ENCODE data around the gene TMTC2. TPM values are rescaled to one million over a fixed set of nuclear protein-coding genes. Genes with fewer than 3 reads are reported as not detected.

Gene TMTC2
- polyA plus RNA-seq, 1 donor from 2014 or later, result 20.6 TPM

DNA sequence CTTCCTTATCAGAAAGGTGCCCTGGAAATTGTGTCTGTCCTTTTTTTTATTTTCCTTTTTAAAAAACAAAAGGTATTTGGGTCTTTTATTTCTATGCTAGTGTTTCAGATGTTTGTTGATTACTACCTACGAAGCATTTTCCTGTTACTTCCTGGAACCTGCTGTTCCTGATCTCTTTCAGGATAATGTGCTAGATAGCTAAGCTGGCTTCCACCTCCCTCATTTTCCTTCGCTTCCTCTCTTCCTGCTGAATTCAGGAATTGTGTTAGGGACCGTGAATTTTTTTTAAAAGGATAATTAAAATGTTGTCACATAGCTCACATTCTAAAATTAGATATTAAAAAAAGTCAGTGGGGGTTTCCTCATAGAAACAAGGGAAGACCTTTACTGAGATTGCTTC is 27.7 kb downstream of the TMTC2 start:
- Histone ChIP-seq H3K9me2 (ENCODE audit: insufficient read depth, low read length) (no peaks in the 10 kb centered on the region), H3K79me2 (replicated peaks; ENCODE audit: insufficient read depth, low read length) (peaks cover 3% of the 10 kb centered on the region), H3K4me2 (ENCODE audit: low read length) (no peak overlapping the region), H3K9me3 (ENCODE audit: low read length) (no peaks in the 10 kb centered on the region), H2AFZ (ENCODE audit: low read depth, low read length) (no peak overlapping the region), H3K27me3 (ENCODE audit: insufficient read depth, low read depth, low read length) (no peaks in the 10 kb centered on the region), H3F3A (ENCODE audit: insufficient read depth, low read length, poor library complexity, severe bottlenecking) (no peaks in the 10 kb centered on the region), H3K9ac (ENCODE audit: low read length) (no peak overlapping the region), H3K27ac (ENCODE audit: low read length) (no peak overlapping the region), H4K20me1 (ENCODE audit: insufficient read depth) (no peaks in the 10 kb centered on the region), H3K4me3 (ENCODE audit: low read length) (no peak overlapping the region), H3K36me3 (ENCODE audit: insufficient read depth, low read length) (no peaks in the 10 kb centered on the region)
- TF ChIP-seq, protein P1, sequence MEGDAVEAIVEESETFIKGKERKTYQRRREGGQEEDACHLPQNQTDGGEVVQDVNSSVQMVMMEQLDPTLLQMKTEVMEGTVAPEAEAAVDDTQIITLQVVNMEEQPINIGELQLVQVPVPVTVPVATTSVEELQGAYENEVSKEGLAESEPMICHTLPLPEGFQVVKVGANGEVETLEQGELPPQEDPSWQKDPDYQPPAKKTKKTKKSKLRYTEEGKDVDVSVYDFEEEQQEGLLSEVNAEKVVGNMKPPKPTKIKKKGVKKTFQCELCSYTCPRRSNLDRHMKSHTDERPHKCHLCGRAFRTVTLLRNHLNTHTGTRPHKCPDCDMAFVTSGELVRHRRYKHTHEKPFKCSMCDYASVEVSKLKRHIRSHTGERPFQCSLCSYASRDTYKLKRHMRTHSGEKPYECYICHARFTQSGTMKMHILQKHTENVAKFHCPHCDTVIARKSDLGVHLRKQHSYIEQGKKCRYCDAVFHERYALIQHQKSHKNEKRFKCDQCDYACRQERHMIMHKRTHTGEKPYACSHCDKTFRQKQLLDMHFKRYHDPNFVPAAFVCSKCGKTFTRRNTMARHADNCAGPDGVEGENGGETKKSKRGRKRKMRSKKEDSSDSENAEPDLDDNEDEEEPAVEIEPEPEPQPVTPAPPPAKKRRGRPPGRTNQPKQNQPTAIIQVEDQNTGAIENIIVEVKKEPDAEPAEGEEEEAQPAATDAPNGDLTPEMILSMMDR (IDR thresholded peaks at IDR 0.05; ENCODE audit: poor library complexity, severe bottlenecking), result no peak

GRCh38 chr12:82721726-82722125 is 35.0 kb downstream of the TMTC2 start:
- H3K4me3 ChIP-seq (ENCODE audit: low read length), result no peak overlapping the region
- no peaks in the 10 kb centered on the region for H3F3A ChIP-seq (ENCODE audit: insufficient read depth, low read length, poor library complexity, severe bottlenecking)
- H3K79me2 ChIP-seq (replicated peaks; ENCODE audit: insufficient read depth, low read length), result peaks cover 3% of the 10 kb centered on the region
- H3K9me2 ChIP-seq (ENCODE audit: insufficient read depth, low read length), result no peaks in the 10 kb centered on the region
- H4K20me1 ChIP-seq (ENCODE audit: insufficient read depth), result no peaks in the 10 kb centered on the region
- TF ChIP-seq EZH2 (IDR thresholded peaks at IDR 0.05; ENCODE audit: borderline replicate concordance, insufficient read depth, low read length, poor library complexity, severe bottlenecking) (no peak), REST (IDR thresholded peaks at IDR 0.05; ENCODE audit: borderline replicate concordance) (no peak), RAD21 (conservative IDR thresholded peaks at IDR 0.05) (no peak)
- no peak overlapping the region for H3K4me2 ChIP-seq (ENCODE audit: low read length)
- H3K9ac ChIP-seq (ENCODE audit: low read length), result no peak overlapping the region
- H2AFZ ChIP-seq (ENCODE audit: low read depth, low read length), result no peak overlapping the region
- H3K9me3 ChIP-seq (ENCODE audit: low read length), result no peaks in the 10 kb centered on the region
- H3K36me3 ChIP-seq (ENCODE audit: insufficient read depth, low read length), result no peaks in the 10 kb centered on the region
- H3K27me3 ChIP-seq (ENCODE audit: insufficient read depth, low read depth, low read length), result no peaks in the 10 kb centered on the region
- no peak overlapping the region for H3K27ac ChIP-seq (ENCODE audit: low read length)

GRCh38 chr12:82723093-82723492 is 36.4 kb downstream of the TMTC2 start:
- no peaks in the 10 kb centered on the region for H3K9me2 ChIP-seq (ENCODE audit: insufficient read depth, low read length)
- H3K36me3 ChIP-seq (ENCODE audit: insufficient read depth, low read length), result no peaks in the 10 kb centered on the region
- H3K79me2 ChIP-seq (replicated peaks; ENCODE audit: insufficient read depth, low read length), result peaks cover 3% of the 10 kb centered on the region
- H3K9me3 ChIP-seq (ENCODE audit: low read length), result no peaks in the 10 kb centered on the region
- H3K27me3 ChIP-seq (ENCODE audit: insufficient read depth, low read depth, low read length), result no peaks in the 10 kb centered on the region
- H4K20me1 ChIP-seq (ENCODE audit: insufficient read depth), result no peaks in the 10 kb centered on the region
- no peak overlapping the region for H2AFZ ChIP-seq (ENCODE audit: low read depth, low read length)
- no peak overlapping the region for H3K4me3 ChIP-seq (ENCODE audit: low read length)
- H3F3A ChIP-seq (ENCODE audit: insufficient read depth, low read length, poor library complexity, severe bottlenecking), result no peaks in the 10 kb centered on the region
- TF ChIP-seq, protein P1 (IDR thresholded peaks at IDR 0.05; ENCODE audit: poor library complexity, severe bottlenecking), result no peak
- TF ChIP-seq SMC3 (conservative IDR thresholded peaks at IDR 0.05; ENCODE audit: poor library complexity) (no peak), RAD21 (conservative IDR thresholded peaks at IDR 0.05) (no peak), REST (IDR thresholded peaks at IDR 0.05; ENCODE audit: borderline replicate concordance) (no peak), POLR2AphosphoS5 (IDR thresholded peaks at IDR 0.05) (no peak), MXI1 (conservative IDR thresholded peaks at IDR 0.05; ENCODE audit: poor library complexity, severe bottlenecking) (no peak), EZH2 (IDR thresholded peaks at IDR 0.05; ENCODE audit: borderline replicate concordance, insufficient read depth, low read length, poor library complexity, severe bottlenecking) (no peak), EP300 (conservative IDR thresholded peaks at IDR 0.05; ENCODE audit: poor library complexity, severe bottlenecking) (no peak), TAF1 (IDR thresholded peaks at IDR 0.05; ENCODE audit: low read depth) (no peak)
- H3K4me2 ChIP-seq (ENCODE audit: low read length), result no peak overlapping the region
- no peak overlapping the region for H3K9ac ChIP-seq (ENCODE audit: low read length)
- no peak overlapping the region for H3K27ac ChIP-seq (ENCODE audit: low read length)
